Muscle of leg (tissue), 11 donors: Measurements from ENCODE around the gene PTPN6. TPM values are rescaled to one million over a fixed set of nuclear protein-coding genes. Genes with fewer than 3 reads are reported as not detected.
A peak's percentile ranks its signal among the peaks of the same experiment; 100 is the strongest.

Source experiments
- DNase-seq: peaks from one replicate; pipeline ENCODE4 v3.0.0; 2013
- H3K27ac ChIP-seq: one replicate; pipeline ENCODE4 v1.5.1; 2013; ENCODE audit warnings: mild to moderate bottlenecking, low read length, control low read depth
- H3K27me3 ChIP-seq: one replicate; pipeline ENCODE4 v1.6.1; 2013; ENCODE audit warnings: low read length; ENCODE audit not compliant: control insufficient read depth, insufficient read depth
- H3K36me3 ChIP-seq: one replicate; pipeline ENCODE4 v1.6.1; 2013; ENCODE audit warnings: low read length; ENCODE audit not compliant: control insufficient read depth, insufficient read depth
- H3K4me1 ChIP-seq: one replicate; pipeline ENCODE4 v1.6.1; 2013; ENCODE audit warnings: low read length; ENCODE audit not compliant: control insufficient read depth, insufficient read depth
- H3K4me3 ChIP-seq: one replicate; pipeline ENCODE4 v1.5.1; 2013; ENCODE audit warnings: low read length, control low read depth
- H3K9me3 ChIP-seq: replicated peaks from 2 replicates; pipeline ENCODE4 v1.6.1; 2013; ENCODE audit warnings: low read depth, low read length; ENCODE audit not compliant: control insufficient read depth
- WGBS: methylation state at CpG from one replicate; pipeline ENCODE4 v1.1.5; 2013; ENCODE audit warnings: missing lambda C conversion rate; ENCODE audit not compliant: insufficient coverage; 5-methylcytosine and 5-hydroxymethylcytosine counted together
- polyA plus RNA-seq, 8 donors: library from polyadenylated mRNA; unstranded; fragments of 120-200 nt; gene quantifications; one replicate each; pipeline versions ENCODE4 v1.2.1 to v1.2.3, GENCODE V29; 2013; ENCODE audit warnings: inconsistent platforms in 1 of 8, low replicate concordance in 1 of 8; ENCODE audit not compliant: insufficient read length in 8 of 8, insufficient read depth in 1 of 8
- total RNA-seq: library from RNA; stranded (reverse); fragments of 120-200 nt; gene quantifications from one replicate; pipeline ENCODE4 v1.2.4, GENCODE V29; 2013

PTPN6 gene
- total and polyA plus RNA-seq, 9 donors, result 4.0 to 8.1 (median 5.8) TPM

DNA sequence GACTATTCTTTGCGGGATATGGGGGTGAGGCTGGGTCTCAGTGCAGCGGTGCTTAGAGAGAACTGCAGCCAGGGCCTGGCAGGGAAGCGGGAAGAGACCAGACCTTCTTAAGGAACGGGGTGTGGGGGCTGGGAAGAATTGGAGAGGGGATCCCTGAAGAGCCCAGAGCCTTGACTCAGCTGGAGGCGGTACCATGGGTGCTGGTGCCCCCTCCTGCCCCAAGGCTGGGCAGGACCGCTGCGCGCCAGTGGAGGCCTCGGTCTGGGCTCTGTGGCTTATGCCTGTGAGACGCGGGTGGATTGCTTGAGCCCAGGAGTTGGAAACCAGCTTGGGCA is 8.9 kb upstream of the PTPN6 start:
- no peaks in the 10 kb centered on the region for H3K27me3 ChIP-seq
- peak; percentile 62 for DNase-seq
- no peak overlapping the region for H3K4me3 ChIP-seq
- H3K36me3 ChIP-seq, result peaks cover 37% of the 10 kb centered on the region
- H3K9me3 ChIP-seq, result no peaks in the 10 kb centered on the region
- WGBS, result 83% methylated on average over 5 of the region's 11 CpGs
- peaks cover 46% of the 10 kb centered on the region for H3K4me1 ChIP-seq
- peak overlapping the region; percentile 99 for H3K27ac ChIP-seq

DNA sequence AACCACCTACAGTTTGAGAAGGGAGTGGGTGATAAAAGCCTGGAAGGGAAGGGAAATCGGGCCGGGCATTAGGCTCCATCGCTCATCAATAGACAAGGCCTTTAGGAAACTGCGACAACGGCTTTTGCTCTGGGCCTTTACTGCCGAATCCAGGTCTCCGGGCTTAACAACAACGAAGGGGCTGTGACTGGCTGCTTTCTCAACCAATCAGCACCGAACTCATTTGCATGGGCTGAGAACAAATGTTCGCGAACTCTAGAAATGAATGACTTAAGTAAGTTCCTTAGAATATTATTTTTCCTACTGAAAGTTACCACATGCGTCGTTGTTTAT is 7.8 kb upstream of the PTPN6 start:
- 0% methylated on average over 6 of the region's 13 CpGs for WGBS
- Histone ChIP-seq H3K27ac (peak overlapping the region; percentile 99), H3K27me3 (no peaks in the 10 kb centered on the region), H3K36me3 (peaks cover 37% of the 10 kb centered on the region), H3K4me1 (peaks cover 40% of the 10 kb centered on the region), H3K4me3 (peak overlapping the region; percentile 66), H3K9me3 (no peaks in the 10 kb centered on the region)
- DNase-seq, result peak; percentile 97

DNA sequence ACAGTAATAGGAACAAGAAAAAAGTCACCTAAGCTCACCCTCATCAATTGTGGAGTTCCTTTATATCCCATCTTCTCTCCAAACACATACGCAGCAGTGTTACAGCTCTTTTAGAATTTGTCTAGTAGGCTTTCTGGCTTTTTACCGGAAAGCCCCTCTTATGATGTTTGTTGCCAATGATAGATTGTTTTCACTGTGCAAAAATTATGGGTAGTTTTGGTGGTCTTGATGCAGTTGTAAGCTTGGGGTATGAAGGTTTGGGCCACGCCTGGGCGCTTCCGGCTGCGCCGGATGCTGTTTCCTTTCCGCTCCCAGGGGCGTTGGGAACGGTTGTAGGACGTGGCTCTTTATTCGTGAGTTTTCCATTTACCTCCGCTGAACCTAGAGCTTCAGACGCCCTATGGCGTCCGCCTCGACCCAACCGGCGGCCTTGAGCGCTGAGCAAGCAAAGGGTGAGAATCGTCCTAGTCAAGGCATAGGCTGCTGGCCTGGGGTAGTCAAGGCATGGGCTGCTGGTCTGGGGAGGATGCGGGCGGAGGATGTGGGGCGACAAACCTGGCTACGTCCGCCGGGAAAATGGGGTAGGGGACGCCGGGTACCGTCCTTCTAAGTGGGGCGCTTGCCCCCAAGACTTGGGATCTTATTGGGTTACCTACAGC is 7.3 kb upstream of the PTPN6 start, which contains the start of the genes C12orf57 and RNU7-1:
TSS of gene C12orf57 (plus strand) at position 301 of the 659 bp plus-strand sequence. CDS start at position 401, 100 bp downstream.
TSS of gene RNU7-1 (plus strand) at position 95 of the 659 bp plus-strand sequence.
- Histone ChIP-seq H3K4me3 (peak within 1 kb of the TSS; percentile 66), H3K4me1 (peaks cover 35% of the 10 kb centered on the region), H3K36me3 (peaks cover 32% of the 10 kb centered on the region), H3K27ac (peak within 1 kb of the TSS; percentile 99), H3K9me3 (no peaks in the 10 kb centered on the region), H3K27me3 (no peaks in the 10 kb centered on the region)
- under 1% methylated on average over 26 of the region's 31 CpGs for WGBS
- peak; percentile 97 for DNase-seq

DNA sequence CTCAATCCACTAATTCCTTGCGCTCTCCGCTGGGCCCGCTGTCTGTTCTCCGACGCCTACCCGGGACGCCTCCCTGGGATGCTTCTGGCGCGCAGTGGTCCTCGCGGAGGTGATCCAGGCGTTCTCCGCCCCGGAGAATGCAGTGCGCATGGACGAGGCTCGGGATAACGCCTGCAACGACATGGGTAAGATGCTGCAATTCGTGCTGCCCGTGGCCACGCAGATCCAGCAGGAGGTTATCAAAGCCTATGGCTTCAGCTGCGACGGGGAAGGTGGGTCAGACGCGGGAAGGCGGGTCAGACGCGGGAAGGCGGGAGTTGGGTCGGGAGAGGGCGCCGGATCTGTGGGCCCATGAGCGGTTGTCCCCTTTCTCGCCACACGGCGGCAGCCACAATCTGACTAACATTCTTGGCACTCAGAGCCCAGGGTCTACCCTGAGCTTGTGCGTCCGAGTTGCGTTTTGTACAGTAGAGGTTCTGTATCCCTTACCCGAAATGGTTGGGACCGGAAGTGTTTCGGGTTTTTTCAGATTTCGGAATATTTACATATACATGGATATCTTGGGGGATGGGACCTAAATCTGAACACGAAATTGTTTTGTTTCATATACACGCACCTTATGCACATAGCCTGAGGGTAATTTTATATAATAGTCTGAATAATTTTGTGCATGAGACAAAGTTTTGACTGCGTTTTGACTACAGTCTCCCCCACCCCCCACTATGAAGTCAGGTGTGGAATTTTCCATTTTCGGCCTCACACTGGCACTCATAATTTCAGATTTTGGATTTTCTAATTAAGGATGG is 6.6 kb upstream of the PTPN6 start:
- H3K9me3 ChIP-seq, result no peaks in the 10 kb centered on the region
- peak overlapping the region; percentile 99 for H3K27ac ChIP-seq
- peak; percentile 98 for DNase-seq
- WGBS, result 1% methylated on average over 40 of the region's 48 CpGs
- no peaks in the 10 kb centered on the region for H3K27me3 ChIP-seq
- peaks cover 27% of the 10 kb centered on the region for H3K36me3 ChIP-seq
- peaks cover 33% of the 10 kb centered on the region for H3K4me1 ChIP-seq
- H3K4me3 ChIP-seq, result peak overlapping the region; percentile 66

DNA sequence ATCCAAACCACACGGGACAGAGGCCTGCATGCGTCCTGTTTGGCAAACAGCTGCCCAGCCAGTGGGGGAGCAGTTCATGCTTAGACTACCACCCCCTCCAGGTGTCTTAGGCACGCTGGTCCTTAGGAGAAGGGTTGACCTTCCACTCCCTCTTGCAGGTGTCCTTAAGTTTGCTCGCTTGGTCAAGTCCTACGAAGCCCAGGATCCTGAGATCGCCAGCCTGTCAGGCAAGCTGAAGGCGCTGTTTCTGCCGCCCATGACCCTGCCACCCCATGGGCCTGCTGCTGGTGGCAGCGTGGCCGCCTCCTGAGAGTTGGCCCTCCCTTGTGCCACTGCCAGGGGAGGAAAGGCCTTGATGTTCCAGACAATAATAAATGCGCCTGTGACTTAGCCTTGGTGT is 5.5 kb upstream of the PTPN6 start:
- no peak overlapping the region for H3K4me3 ChIP-seq
- peaks cover 23% of the 10 kb centered on the region for H3K36me3 ChIP-seq
- 83% methylated on average over 10 of the region's 11 CpGs for WGBS
- no peaks in the 10 kb centered on the region for H3K27me3 ChIP-seq
- no peak overlapping the region for H3K27ac ChIP-seq
- H3K9me3 ChIP-seq, result no peaks in the 10 kb centered on the region
- H3K4me1 ChIP-seq, result peaks cover 33% of the 10 kb centered on the region
- no peak for DNase-seq

DNA sequence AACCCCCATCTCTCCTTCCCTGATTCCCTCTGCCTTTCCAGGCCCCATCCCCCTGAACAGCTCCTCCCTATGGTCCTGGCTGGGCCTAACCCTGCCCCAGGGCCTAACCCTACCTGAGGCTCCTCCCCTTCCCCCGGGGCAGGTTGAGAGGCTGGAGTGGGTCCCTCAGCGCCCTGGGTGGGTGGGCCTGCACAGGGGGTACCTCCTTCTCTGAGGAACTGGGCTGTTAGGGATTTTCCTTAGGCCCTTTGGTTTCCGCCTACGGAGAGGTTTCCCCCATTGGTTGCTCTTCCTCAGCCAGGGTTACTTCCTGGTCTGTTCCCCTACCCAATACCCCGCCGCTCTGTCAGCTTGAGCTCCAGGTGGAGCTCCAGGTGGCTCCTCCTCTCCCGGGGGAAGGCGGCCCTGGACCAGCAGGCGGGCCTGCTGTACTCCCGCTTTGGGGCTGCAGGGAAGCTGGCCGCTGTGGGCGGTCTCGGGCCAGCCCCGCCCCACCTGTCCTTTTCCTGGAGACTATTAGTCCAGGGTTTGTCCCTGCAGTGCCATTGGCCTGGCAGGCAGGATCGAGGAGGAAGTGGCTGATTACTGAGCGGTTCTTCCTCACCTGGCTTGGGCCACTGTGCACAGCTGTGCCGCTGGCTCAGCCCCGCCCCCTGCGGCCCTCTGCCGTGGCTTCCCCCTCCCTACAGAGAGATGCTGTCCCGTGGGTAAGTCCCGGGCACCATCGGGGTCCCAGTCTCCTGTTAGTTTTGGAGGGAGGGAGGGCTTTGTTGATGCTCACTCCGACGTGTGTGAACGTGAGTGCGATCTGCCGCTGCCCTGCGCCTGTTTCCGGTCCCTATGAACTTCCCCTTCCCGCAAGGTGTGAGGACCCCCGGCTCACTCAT is 4.9 kb upstream of the PTPN6 start:
- Histone ChIP-seq H3K4me3 (no peak overlapping the region), H3K36me3 (peaks cover 17% of the 10 kb centered on the region), H3K27me3 (no peaks in the 10 kb centered on the region), H3K27ac (no peak overlapping the region), H3K4me1 (peaks cover 33% of the 10 kb centered on the region), H3K9me3 (no peaks in the 10 kb centered on the region)
- 30% methylated on average over 21 of the region's 32 CpGs for WGBS
- no peak for DNase-seq

DNA sequence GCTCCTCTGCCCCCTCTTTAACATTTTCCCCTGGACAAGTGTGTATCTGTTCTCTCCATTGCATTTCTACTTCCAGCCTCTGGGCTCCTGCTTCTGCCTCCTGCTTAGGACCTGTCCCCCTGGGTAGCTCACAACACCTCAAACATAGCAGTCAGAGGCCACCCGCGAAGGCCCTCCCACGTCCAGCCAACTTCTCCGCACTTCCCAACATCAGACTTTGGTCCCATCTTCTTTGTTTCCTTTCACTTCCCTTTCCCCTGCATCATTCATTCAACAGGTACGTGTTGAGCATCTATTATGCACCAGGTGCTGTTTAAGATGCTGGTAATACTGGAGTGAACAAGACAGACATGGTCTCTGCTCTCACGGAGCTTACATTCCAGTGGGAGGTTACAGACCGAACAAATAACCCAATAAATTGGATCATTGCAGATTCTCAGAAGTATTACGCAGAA is 4.2 kb upstream of the PTPN6 start:
- 81% methylated on average over 3 of the region's 8 CpGs for WGBS

DNA sequence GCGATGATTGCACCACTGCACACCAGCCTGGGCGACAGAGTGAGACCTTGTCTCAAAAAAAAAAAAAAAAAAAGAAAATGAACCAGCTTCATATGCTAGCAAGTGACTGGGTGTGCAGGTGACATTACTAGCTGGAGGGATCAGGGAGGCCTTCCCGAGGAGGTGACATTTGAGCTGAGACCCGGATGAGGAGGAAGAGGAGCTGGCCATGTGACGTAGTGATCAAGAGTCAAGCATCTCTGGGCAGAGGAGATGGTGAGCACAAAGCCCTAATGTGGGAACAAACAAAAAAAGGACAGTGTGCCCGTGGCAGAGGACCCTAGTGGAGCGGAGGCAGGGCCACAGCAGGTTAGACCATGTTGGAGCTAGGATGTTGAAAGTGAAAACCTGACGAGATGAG is 3.5 kb upstream of the PTPN6 start:
- H3K4me1 ChIP-seq, result peaks cover 34% of the 10 kb centered on the region
- H3K27me3 ChIP-seq, result no peaks in the 10 kb centered on the region
- WGBS, result 85% methylated on average over 7 of the region's 8 CpGs
- H3K4me3 ChIP-seq, result no peak overlapping the region
- H3K36me3 ChIP-seq, result peaks cover 11% of the 10 kb centered on the region
- DNase-seq, result no peak
- no peak overlapping the region for H3K27ac ChIP-seq
- no peaks in the 10 kb centered on the region for H3K9me3 ChIP-seq

More for the DNA sequence above, 4.2 kb upstream of the PTPN6 start:
- H3K27ac ChIP-seq, result no peak overlapping the region
- H3K27me3 ChIP-seq, result no peaks in the 10 kb centered on the region
- peaks cover 11% of the 10 kb centered on the region for H3K36me3 ChIP-seq
- H3K4me3 ChIP-seq, result no peak overlapping the region
- H3K9me3 ChIP-seq, result no peaks in the 10 kb centered on the region
- no peak for DNase-seq
- H3K4me1 ChIP-seq, result peaks cover 33% of the 10 kb centered on the region

DNA sequence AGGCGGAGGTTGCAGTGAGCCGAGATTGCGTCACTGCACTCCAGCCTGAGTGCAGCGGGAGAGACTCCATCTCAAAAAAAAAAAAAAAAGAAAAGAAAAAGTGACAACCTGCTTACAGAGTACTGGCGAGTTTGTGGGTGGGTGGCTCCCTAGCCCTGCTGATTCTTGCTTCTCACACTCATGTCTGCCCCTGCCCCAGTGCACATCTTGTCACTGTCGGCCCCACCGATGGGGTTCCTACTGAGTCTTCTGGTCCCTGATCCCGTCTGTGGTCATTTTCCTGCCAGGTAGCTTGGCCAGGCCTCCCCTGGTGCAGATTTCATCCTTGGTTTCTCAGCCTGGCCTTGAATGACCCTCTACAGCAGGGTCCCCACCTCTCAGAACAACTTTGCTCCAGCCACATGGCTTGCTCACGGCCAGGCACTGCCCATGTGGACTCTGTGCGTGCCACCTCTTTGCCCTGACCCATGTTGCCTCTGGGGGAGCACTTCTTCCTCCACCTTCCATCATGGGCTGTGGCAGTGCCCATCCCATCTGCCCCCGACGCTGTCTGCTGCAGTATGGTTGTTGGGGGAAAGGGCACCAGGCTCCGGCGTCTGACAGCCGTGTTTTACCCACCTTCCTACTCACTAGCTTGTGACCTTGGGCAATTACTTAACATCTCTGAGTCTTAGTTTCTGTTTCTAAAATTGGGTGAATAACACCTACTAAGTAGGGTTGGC is 2.1 kb upstream of the PTPN6 start:
- H3K4me3 ChIP-seq, result no peak overlapping the region
- H3K27ac ChIP-seq, result no peak overlapping the region
- no peaks in the 10 kb centered on the region for H3K9me3 ChIP-seq
- 63% methylated on average over 5 of the region's 15 CpGs for WGBS
- H3K27me3 ChIP-seq, result peaks cover 1% of the 10 kb centered on the region
- peaks cover 11% of the 10 kb centered on the region for H3K36me3 ChIP-seq
- peaks cover 41% of the 10 kb centered on the region for H3K4me1 ChIP-seq
- no peak for DNase-seq
